Common myeloid progenitor, CD34-positive (primary cell): Measurements from ENCODE around the gene PKDCC.
A peak's percentile ranks its signal among the peaks of the same experiment; 100 is the strongest.
"Not testable (repeated sequence)": the region's sequence is repeated elsewhere in the genome, so short reads cannot be mapped to it uniquely, and the experiment has no call there.

ENCODE experiments used
- CTCF ChIA-PET: fragments of 350-600 bp; sonication (Branson Sonifier 250); formaldehyde crosslinking; loops from one replicate; lab custom pipeline; 2021; ENCODE audit warnings: antibody characterized with exemption; lab: Charles Lee
- POLR2A ChIA-PET: fragments of 350-600 bp; sonication (Branson Sonifier 250); formaldehyde crosslinking; loops from one replicate; lab custom pipeline; 2021; ENCODE audit warnings: antibody characterized with exemption; lab: Charles Lee
- DNase-seq, 3 donors: peaks; one replicate each; pipeline versions ENCODE4 v3.0.0 to v3.0.0-alpha.2; 2013
- H3K27ac ChIP-seq, 2 experiments: 1 replicate in 1 of 2; 2 replicates in 1 of 2; pipeline ENCODE4 v1.7.0; 2013; ENCODE audit warnings: inconsistent platforms in 2 of 2, low read length in 2 of 2, mild to moderate bottlenecking in 2 of 2, low read depth in 1 of 2, moderate library complexity in 1 of 2; ENCODE audit not compliant: severe bottlenecking in 2 of 2, insufficient read depth in 1 of 2, poor library complexity in 1 of 2
- H3K27me3 ChIP-seq, 5 experiments: replicated peaks in 2 of 5; 1 replicate in 3 of 5; 2 replicates in 2 of 5; pipeline versions ENCODE4 v1.6.1 to v1.7.0; 2013; ENCODE audit warnings: low read length in 4 of 5, mild to moderate bottlenecking in 2 of 5, moderate library complexity in 2 of 5, inconsistent platforms in 1 of 5; ENCODE audit not compliant: insufficient read depth in 5 of 5, control insufficient read depth in 4 of 5
- H3K36me3 ChIP-seq, 4 experiments: 1 replicate in 2 of 4; 2 replicates in 2 of 4; pipeline versions ENCODE4 v1.6.1 to v1.7.0; 2013; ENCODE audit warnings: low read length in 3 of 4, control low read depth in 1 of 4, mild to moderate bottlenecking in 1 of 4; ENCODE audit not compliant: control insufficient read depth in 4 of 4, insufficient read depth in 4 of 4
- H3K4me1 ChIP-seq, 4 experiments: 1 replicate in 3 of 4; 2 replicates in 1 of 4; pipeline versions ENCODE4 v1.6.1 to v1.7.1; 2013; ENCODE audit warnings: low read length in 3 of 4, mild to moderate bottlenecking in 3 of 4, control low read depth in 1 of 4, inconsistent platforms in 1 of 4, moderate library complexity in 1 of 4; ENCODE audit not compliant: control insufficient read depth in 4 of 4, insufficient read depth in 4 of 4; ENCODE audit errors: control extremely low read depth in 1 of 4
- H3K4me3 ChIP-seq, 7 experiments: 1 replicate in 4 of 7; 2 replicates in 3 of 7; pipeline versions ENCODE4 v1.5.1 to v1.7.0; 2013; ENCODE audit warnings: mild to moderate bottlenecking in 7 of 7, low read length in 6 of 7, moderate library complexity in 6 of 7, inconsistent platforms in 2 of 7, low read depth in 2 of 7, control low read depth in 1 of 7; ENCODE audit not compliant: insufficient read depth in 4 of 7, control insufficient read depth in 1 of 7; ENCODE audit errors: extremely low read depth in 1 of 7
- H3K9me3 ChIP-seq, 5 experiments: 1 replicate in 4 of 5; 2 replicates in 1 of 5; pipeline versions ENCODE4 v1.6.1 to v1.7.1; 2013; ENCODE audit warnings: low read length in 4 of 5, mild to moderate bottlenecking in 2 of 5, inconsistent platforms in 1 of 5, low read depth in 1 of 5, moderate library complexity in 1 of 5; ENCODE audit not compliant: control insufficient read depth in 4 of 5, insufficient read depth in 2 of 5; ENCODE audit errors: control extremely low read depth in 1 of 5
- WGBS: methylation state at CpG from one replicate; pipeline ENCODE4 v1.1.5; 2013; ENCODE audit not compliant: insufficient coverage; 5-methylcytosine and 5-hydroxymethylcytosine counted together

The PKDCC gene

GRCh38 chr2:42073739-42074503, 26.1 kb downstream of the PKDCC start:
- H3K4me3 ChIP-seq: no peak overlapping the region
- WGBS: 86% methylated on average over 1 of the region's 2 CpGs
- H3K36me3 ChIP-seq: no peaks in the 10 kb centered on the region
- H3K4me1 ChIP-seq: peaks cover 0 to 25% (median 17%) of the 10 kb centered on the region in 4 experiments
- no peak for DNase-seq
- H3K27ac ChIP-seq: no peak overlapping the region
- ChIA-PET POLR2A (no interaction called here), CTCF (interaction anchor here (2.3 to 4.6 kb wide), 2 partner anchors 10 to 13 kb away, joined by 8 to 24 read pairs; no protein-coding TSS in a partner anchor)
- H3K27me3 ChIP-seq: no peaks in the 10 kb centered on the region
- no peaks in the 10 kb centered on the region for H3K9me3 ChIP-seq

- no peaks in the 10 kb centered on the region for H3K36me3 ChIP-seq
- no peaks in the 10 kb centered on the region for H3K27me3 ChIP-seq
- H3K9me3 ChIP-seq: no peaks in the 10 kb centered on the region
- no peak for DNase-seq
- WGBS: 90% methylated on average over 2 of the region's 2 CpGs
- ChIA-PET CTCF (interaction anchor here (2.3 to 6.2 kb wide), 3 partner anchors 9 to 204 kb away, joined by 8 to 32 read pairs (median 24); no protein-coding TSS in a partner anchor), POLR2A (no interaction called here)
- H3K27ac ChIP-seq: no peak overlapping the region
- H3K4me1 ChIP-seq: peaks cover 0 to 25% (median 17%) of the 10 kb centered on the region in 4 experiments
- H3K4me3 ChIP-seq: no peak overlapping the region
These were observed 26.8 kb downstream of the PKDCC start for GRCh38 chr2:42074661-42075060.

- Histone ChIP-seq H3K4me3 (no peak overlapping the region), H3K27me3 (no peaks in the 10 kb centered on the region), H3K27ac (no peak overlapping the region), H3K9me3 (no peaks in the 10 kb centered on the region), H3K36me3 (no peaks in the 10 kb centered on the region), H3K4me1 (peaks cover 0 to 25% (median 17%) of the 10 kb centered on the region in 4 experiments)
- peak in 2 of 3 donors; percentile 68 to 85 for DNase-seq
- CTCF ChIA-PET: interaction anchor here (6.2 kb wide), 1 partner anchor 206 kb away, joined by 32 read pairs; no protein-coding TSS in a partner anchor
- POLR2A ChIA-PET: no interaction called here
- 43% methylated on average over 8 of the region's 10 CpGs for WGBS
These were observed 28.8 kb downstream of the PKDCC start for GRCh38 chr2:42076357-42077225.

GRCh38 chr2:42077343-42077742, 29.5 kb downstream of the PKDCC start:
- no peak for DNase-seq
- Histone ChIP-seq H3K9me3 (no peaks in the 10 kb centered on the region), H3K36me3 (no peaks in the 10 kb centered on the region), H3K27ac (no peak overlapping the region), H3K27me3 (no peaks in the 10 kb centered on the region), H3K4me1 (peaks cover 0 to 25% (median 17%) of the 10 kb centered on the region in 4 experiments), H3K4me3 (no peak overlapping the region)
- POLR2A ChIA-PET: no interaction called here
- WGBS: no CpG with 5 or more reads among the region's 2 CpGs
- CTCF ChIA-PET: interaction anchor here (0.7 to 6.2 kb wide), 5 partner anchors 9 to 207 kb away, joined by 3 to 32 read pairs (median 6); no protein-coding TSS in a partner anchor

GRCh38 chr2:42079737-42080287, 32.0 kb downstream of the PKDCC start:
- no peaks in the 10 kb centered on the region for H3K36me3 ChIP-seq
- no peak overlapping the region for H3K4me3 ChIP-seq
- no peak overlapping the region for H3K27ac ChIP-seq
- peaks cover 0 to 21% (median 10%) of the 10 kb centered on the region in 4 experiments for H3K4me1 ChIP-seq
- 100% methylated on average over 3 of the region's 3 CpGs for WGBS
- POLR2A ChIA-PET: no interaction called here
- CTCF ChIA-PET: interaction anchor here (6.2 kb wide), 1 partner anchor 209 kb away, joined by 32 read pairs; no protein-coding TSS in a partner anchor
- no peaks in the 10 kb centered on the region for H3K9me3 ChIP-seq
- DNase-seq: no peak
- no peaks in the 10 kb centered on the region for H3K27me3 ChIP-seq

- CTCF ChIA-PET: interaction anchor here (1.5 to 17.7 kb wide), 2 partner anchors 22 to 208 kb away, joined by 3 to 505 read pairs; no protein-coding TSS in a partner anchor
These were observed 33.3 kb downstream of the PKDCC start for GRCh38 chr2:42081151-42081550.

More at GRCh38 chr2:42081151-42081550, 33.3 kb downstream of the PKDCC start:
- POLR2A ChIA-PET, H3K4me3 ChIP-seq, H3K36me3 ChIP-seq, H3K27ac ChIP-seq, DNase-seq, H3K9me3 ChIP-seq, H3K27me3 ChIP-seq: not testable (repeated sequence)
- 100% methylated on average over 1 of the region's 4 CpGs for WGBS
- H3K4me1 ChIP-seq: peaks cover 0 to 21% (median 10%) of the 10 kb centered on the region in 4 experiments
